GM23338 (cell line): Measurements from ENCODE around the gene SAMD8. TPM values are rescaled to one million over a fixed set of nuclear protein-coding genes. Genes with fewer than 3 reads are reported as not detected.

Experiments used
- ATAC-seq: fragments of 200-7000 bp; cut with Tn5 transposase; 3 replicates; pipeline ENCODE4 v1.9.1; 2020
- DNase-seq: peaks from one replicate; pipeline ENCODE4 v3.0.0-alpha.2; 2015; ENCODE audit warnings: low spot score
- H2AFZ ChIP-seq: fragments of 200-600 bp; sonication (generic); 2 replicates; pipeline ENCODE4 v1.8.0; 2016; ENCODE audit warnings: antibody characterized with exemption, mild to moderate bottlenecking, moderate library complexity
- H3F3A ChIP-seq: fragments of 200-600 bp; sonication (generic); replicated peaks from 2 replicates; pipeline ENCODE4 v1.8.0; 2017; ENCODE audit warnings: antibody characterized with exemption, mixed run types, low read depth
- H3K27ac ChIP-seq: fragments of 200-600 bp; sonication (generic); 2 replicates; pipeline ENCODE4 v1.6.1; 2016; ENCODE audit warnings: low read depth
- H3K27me3 ChIP-seq: fragments of 200-600 bp; sonication (generic); 2 replicates; pipeline ENCODE4 v1.8.0; 2016; ENCODE audit warnings: mild to moderate bottlenecking, mixed run types, moderate library complexity; ENCODE audit not compliant: insufficient read depth
- H3K36me3 ChIP-seq: fragments of 200-600 bp; sonication (generic); 2 replicates; pipeline ENCODE4 v1.8.0; 2016; ENCODE audit warnings: mild to moderate bottlenecking; ENCODE audit not compliant: insufficient read depth
- H3K4me1 ChIP-seq: fragments of 200-600 bp; sonication (generic); 2 replicates; pipeline ENCODE4 v1.8.0; 2016; ENCODE audit warnings: mild to moderate bottlenecking, moderate library complexity; ENCODE audit not compliant: insufficient read depth
- H3K4me2 ChIP-seq: fragments of 200-600 bp; sonication (generic); 2 replicates; pipeline ENCODE4 v1.7.1; 2017; ENCODE audit warnings: mixed run types
- H3K4me3 ChIP-seq: fragments of 200-600 bp; sonication (generic); 2 replicates; pipeline ENCODE4 v1.6.1; 2016; ENCODE audit warnings: mixed run types
- H3K79me2 ChIP-seq: fragments of 200-600 bp; sonication (generic); replicated peaks from 2 replicates; pipeline ENCODE4 v1.8.0; 2017; ENCODE audit warnings: mild to moderate bottlenecking; ENCODE audit not compliant: insufficient read depth
- H3K9me2 ChIP-seq: fragments of 200-600 bp; sonication (generic); 2 replicates; pipeline ENCODE4 v1.8.0; 2017; ENCODE audit not compliant: insufficient read depth
- H4K20me1 ChIP-seq: fragments of 200-600 bp; sonication (generic); replicated peaks from 2 replicates; pipeline ENCODE4 v1.8.0; 2017; ENCODE audit warnings: mild to moderate bottlenecking; ENCODE audit not compliant: insufficient read depth
- H3K27ac Mint-ChIP-seq: 2 replicates; pipeline ENCODE4 v1.8.0; 2020; ENCODE audit warnings: inconsistent platforms, mild to moderate bottlenecking, moderate library complexity, mixed read lengths
- H3K27me3 Mint-ChIP-seq: 3 replicates; pipeline ENCODE4 v1.8.0; 2022; ENCODE audit warnings: low read depth, mild to moderate bottlenecking, moderate library complexity, mixed read lengths, inconsistent platforms; ENCODE audit not compliant: insufficient read depth, poor library complexity
- H3K36me3 Mint-ChIP-seq: 3 replicates; pipeline ENCODE4 v1.8.0; 2021; ENCODE audit warnings: low read depth, mild to moderate bottlenecking, inconsistent platforms, moderate library complexity, mixed read lengths
- H3K4me1 Mint-ChIP-seq: 3 replicates; pipeline ENCODE4 v1.8.0; 2020; ENCODE audit warnings: mild to moderate bottlenecking, inconsistent platforms, mixed read lengths
- H3K4me3 Mint-ChIP-seq: 3 replicates; pipeline ENCODE4 v1.8.0; 2021; ENCODE audit warnings: moderate library complexity, mild to moderate bottlenecking, inconsistent platforms, mixed read lengths
- H3K9me3 Mint-ChIP-seq: 3 replicates; pipeline ENCODE4 v1.8.0; 2020; ENCODE audit warnings: moderate library complexity, mild to moderate bottlenecking, inconsistent platforms, mixed read lengths
- CREB1 ChIP-seq: fragments of 250-450 bp; sonication (Bioruptor Pico); IDR thresholded peaks from 2 replicates; pipeline ENCODE4 v1.5.0; 2020; ENCODE audit warnings: low read depth, mild to moderate bottlenecking, moderate library complexity
- CTCF ChIP-seq, 2 experiments: fragments of 200-600 bp in 1 of 2; sonication (generic) in 1 of 2; conservative IDR thresholded peaks; 2 replicates each; pipeline versions ENCODE4 v1.5.1 to v1.6.1; 2016 to 2017; ENCODE audit warnings: antibody characterized with exemption in 2 of 2, low read depth in 2 of 2, mild to moderate bottlenecking in 2 of 2, moderate library complexity in 1 of 2
- EZH2phosphoT487 ChIP-seq: fragments of 200-600 bp; sonication (generic); IDR thresholded peaks from one replicate; pipeline ENCODE4 v1.8.1; 2018; ENCODE audit warnings: antibody characterized with exemption; ENCODE audit not compliant: unreplicated experiment
- JUNB ChIP-seq: IDR thresholded peaks from one replicate; pipeline ENCODE4 v1.6.1; 2016; ENCODE audit warnings: antibody characterized with exemption; ENCODE audit not compliant: unreplicated experiment
- NANOG ChIP-seq: IDR thresholded peaks from 2 replicates; pipeline ENCODE4 v1.6.1; 2016; ENCODE audit warnings: antibody characterized with exemption, borderline replicate concordance
- POLR2AphosphoS5 ChIP-seq: IDR thresholded peaks from 2 replicates; pipeline ENCODE4 v1.6.1; 2016; ENCODE audit warnings: antibody characterized with exemption, low read depth
- REST ChIP-seq: IDR thresholded peaks from one replicate; pipeline ENCODE4 v1.6.1; 2018; ENCODE audit warnings: antibody characterized with exemption; ENCODE audit not compliant: unreplicated experiment
- STAT1 ChIP-seq: IDR thresholded peaks from one replicate; pipeline ENCODE4 v1.6.1; 2016; ENCODE audit warnings: antibody characterized with exemption; ENCODE audit not compliant: unreplicated experiment
- ZNF114 ChIP-seq: fragments of 250-450 bp; sonication (Bioruptor Pico); IDR thresholded peaks from 2 replicates; pipeline ENCODE4 v1.5.0; 2020; ENCODE audit warnings: mild to moderate bottlenecking, moderate library complexity
- ZNF331 ChIP-seq: fragments of 250-450 bp; sonication (Bioruptor Pico); IDR thresholded peaks from 2 replicates; pipeline ENCODE4 v1.5.0; 2020; ENCODE audit warnings: low read depth, mild to moderate bottlenecking, moderate library complexity
- polyA plus RNA-seq: library from polyadenylated mRNA; unstranded; fragments of >200 nt; fragmentation: Nextera tagmentation; extraction: Ambion mirVana; gene quantifications from 2 replicates; pipeline ENCODE4 v1.2.1, GENCODE V29; 2016
- total RNA-seq: library from RNA; depleted of rRNA; stranded (reverse); fragments of >200 nt; shearing (Covaris generic); gene quantifications from 2 replicates; pipeline ENCODE4 v1.2.3, GENCODE V29; 2014
- TF ChIP-seq, protein P1 (sequence below): IDR thresholded peaks from 2 replicates; pipeline ENCODE4 v1.6.1; 2016; ENCODE audit warnings: antibody characterized with exemption
- TF ChIP-seq, protein P2 (sequence below): fragments of 250-450 bp; sonication (Bioruptor Pico); IDR thresholded peaks from 2 replicates; pipeline ENCODE4 v1.5.0; 2020; ENCODE audit warnings: mild to moderate bottlenecking, moderate library complexity

Gene SAMD8
- total and polyA plus RNA-seq, 2 experiments from 2014 or later, result 7.8 to 28.4 TPM

GRCh38 chr10:75080554-75080953 is 30.9 kb upstream of the SAMD8 start:
- ATAC-seq, result no peak
- peaks cover 47% of the 10 kb centered on the region for H3K4me1 Mint-ChIP-seq
- H4K20me1 ChIP-seq, result no peaks in the 10 kb centered on the region

More at GRCh38 chr10:75080554-75080953, 30.9 kb upstream of the SAMD8 start:
- TF ChIP-seq, protein P1, sequence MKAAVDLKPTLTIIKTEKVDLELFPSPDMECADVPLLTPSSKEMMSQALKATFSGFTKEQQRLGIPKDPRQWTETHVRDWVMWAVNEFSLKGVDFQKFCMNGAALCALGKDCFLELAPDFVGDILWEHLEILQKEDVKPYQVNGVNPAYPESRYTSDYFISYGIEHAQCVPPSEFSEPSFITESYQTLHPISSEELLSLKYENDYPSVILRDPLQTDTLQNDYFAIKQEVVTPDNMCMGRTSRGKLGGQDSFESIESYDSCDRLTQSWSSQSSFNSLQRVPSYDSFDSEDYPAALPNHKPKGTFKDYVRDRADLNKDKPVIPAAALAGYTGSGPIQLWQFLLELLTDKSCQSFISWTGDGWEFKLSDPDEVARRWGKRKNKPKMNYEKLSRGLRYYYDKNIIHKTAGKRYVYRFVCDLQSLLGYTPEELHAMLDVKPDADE, result no peak
- TF ChIP-seq, protein P2, sequence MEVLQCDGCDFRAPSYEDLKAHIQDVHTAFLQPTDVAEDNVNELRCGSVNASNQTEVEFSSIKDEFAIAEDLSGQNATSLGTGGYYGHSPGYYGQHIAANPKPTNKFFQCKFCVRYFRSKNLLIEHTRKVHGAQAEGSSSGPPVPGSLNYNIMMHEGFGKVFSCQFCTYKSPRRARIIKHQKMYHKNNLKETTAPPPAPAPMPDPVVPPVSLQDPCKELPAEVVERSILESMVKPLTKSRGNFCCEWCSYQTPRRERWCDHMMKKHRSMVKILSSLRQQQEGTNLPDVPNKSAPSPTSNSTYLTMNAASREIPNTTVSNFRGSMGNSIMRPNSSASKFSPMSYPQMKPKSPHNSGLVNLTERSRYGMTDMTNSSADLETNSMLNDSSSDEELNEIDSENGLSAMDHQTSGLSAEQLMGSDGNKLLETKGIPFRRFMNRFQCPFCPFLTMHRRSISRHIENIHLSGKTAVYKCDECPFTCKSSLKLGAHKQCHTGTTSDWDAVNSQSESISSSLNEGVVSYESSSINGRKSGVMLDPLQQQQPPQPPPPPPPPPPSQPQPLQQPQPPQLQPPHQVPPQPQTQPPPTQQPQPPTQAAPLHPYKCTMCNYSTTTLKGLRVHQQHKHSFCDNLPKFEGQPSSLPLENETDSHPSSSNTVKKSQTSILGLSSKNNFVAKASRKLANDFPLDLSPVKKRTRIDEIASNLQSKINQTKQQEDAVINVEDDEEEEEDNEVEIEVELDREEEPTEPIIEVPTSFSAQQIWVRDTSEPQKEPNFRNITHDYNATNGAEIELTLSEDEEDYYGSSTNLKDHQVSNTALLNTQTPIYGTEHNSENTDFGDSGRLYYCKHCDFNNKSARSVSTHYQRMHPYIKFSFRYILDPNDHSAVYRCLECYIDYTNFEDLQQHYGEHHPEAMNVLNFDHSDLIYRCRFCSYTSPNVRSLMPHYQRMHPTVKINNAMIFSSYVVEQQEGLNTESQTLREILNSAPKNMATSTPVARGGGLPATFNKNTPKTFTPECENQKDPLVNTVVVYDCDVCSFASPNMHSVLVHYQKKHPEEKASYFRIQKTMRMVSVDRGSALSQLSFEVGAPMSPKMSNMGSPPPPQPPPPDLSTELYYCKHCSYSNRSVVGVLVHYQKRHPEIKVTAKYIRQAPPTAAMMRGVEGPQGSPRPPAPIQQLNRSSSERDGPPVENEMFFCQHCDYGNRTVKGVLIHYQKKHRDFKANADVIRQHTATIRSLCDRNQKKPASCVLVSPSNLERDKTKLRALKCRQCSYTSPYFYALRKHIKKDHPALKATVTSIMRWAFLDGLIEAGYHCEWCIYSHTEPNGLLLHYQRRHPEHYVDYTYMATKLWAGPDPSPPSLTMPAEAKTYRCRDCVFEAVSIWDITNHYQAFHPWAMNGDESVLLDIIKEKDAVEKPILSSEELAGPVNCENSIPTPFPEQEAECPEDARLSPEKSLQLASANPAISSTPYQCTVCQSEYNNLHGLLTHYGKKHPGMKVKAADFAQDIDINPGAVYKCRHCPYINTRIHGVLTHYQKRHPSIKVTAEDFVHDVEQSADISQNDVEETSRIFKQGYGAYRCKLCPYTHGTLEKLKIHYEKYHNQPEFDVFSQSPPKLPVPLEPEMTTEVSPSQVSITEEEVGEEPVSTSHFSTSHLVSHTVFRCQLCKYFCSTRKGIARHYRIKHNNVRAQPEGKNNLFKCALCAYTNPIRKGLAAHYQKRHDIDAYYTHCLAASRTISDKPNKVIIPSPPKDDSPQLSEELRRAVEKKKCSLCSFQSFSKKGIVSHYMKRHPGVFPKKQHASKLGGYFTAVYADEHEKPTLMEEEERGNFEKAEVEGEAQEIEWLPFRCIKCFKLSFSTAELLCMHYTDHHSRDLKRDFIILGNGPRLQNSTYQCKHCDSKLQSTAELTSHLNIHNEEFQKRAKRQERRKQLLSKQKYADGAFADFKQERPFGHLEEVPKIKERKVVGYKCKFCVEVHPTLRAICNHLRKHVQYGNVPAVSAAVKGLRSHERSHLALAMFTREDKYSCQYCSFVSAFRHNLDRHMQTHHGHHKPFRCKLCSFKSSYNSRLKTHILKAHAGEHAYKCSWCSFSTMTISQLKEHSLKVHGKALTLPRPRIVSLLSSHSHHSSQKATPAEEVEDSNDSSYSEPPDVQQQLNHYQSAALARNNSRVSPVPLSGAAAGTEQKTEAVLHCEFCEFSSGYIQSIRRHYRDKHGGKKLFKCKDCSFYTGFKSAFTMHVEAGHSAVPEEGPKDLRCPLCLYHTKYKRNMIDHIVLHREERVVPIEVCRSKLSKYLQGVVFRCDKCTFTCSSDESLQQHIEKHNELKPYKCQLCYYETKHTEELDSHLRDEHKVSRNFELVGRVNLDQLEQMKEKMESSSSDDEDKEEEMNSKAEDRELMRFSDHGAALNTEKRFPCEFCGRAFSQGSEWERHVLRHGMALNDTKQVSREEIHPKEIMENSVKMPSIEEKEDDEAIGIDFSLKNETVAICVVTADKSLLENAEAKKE (CRISPR knock-in tag), result no peak
- TF ChIP-seq POLR2AphosphoS5 (no peak), ZNF331 (CRISPR knock-in tag) (no peak), CTCF (conservative IDR thresholded peaks at IDR 0.05; ENCODE audit: low read depth in 2 of 2) (no peak), JUNB (no peak), ZNF114 (CRISPR knock-in tag) (no peak), REST (no peak), STAT1 (no peak), CREB1 (CRISPR knock-in tag) (no peak), NANOG (no peak), EZH2phosphoT487 (no peak)
- Histone ChIP-seq H2AFZ (no peak overlapping the region), H3F3A (peaks cover 4% of the 10 kb centered on the region; the same call in 1 of the 2 replicates), H3K79me2 (no peaks in the 10 kb centered on the region), H3K4me3 (no peak overlapping the region), H3K36me3 (no peaks in the 10 kb centered on the region), H3K27me3 (no peaks in the 10 kb centered on the region), H3K4me2 (no peak overlapping the region), H3K9me2 (0 out of 2 replicates have a peak, but pooled peaks cover 12% of the 10 kb centered on the region), H3K4me1 (peaks cover 40% of the 10 kb centered on the region), H3K27ac (no peak overlapping the region)
- no peak for DNase-seq
- Mint-ChIP-seq H3K4me3 (no peak overlapping the region), H3K9me3 (peaks cover 10% of the 10 kb centered on the region; the same call in 2 of the 3 replicates), H3K27me3 (peaks cover 7% of the 10 kb centered on the region), H3K27ac (no peak overlapping the region), H3K36me3 (no peaks in the 10 kb centered on the region)
